ENCODE results near the gene SLC25A12.
"Not testable (repeated sequence)": the region's sequence is repeated elsewhere in the genome, so short reads cannot be mapped to it uniquely, and the experiment has no call there.

Gene SLC25A12

GRCh38 chr2:171822525-171823322, 71.3 kb downstream of the SLC25A12 start:
- no peak for DNase-seq

DNA sequence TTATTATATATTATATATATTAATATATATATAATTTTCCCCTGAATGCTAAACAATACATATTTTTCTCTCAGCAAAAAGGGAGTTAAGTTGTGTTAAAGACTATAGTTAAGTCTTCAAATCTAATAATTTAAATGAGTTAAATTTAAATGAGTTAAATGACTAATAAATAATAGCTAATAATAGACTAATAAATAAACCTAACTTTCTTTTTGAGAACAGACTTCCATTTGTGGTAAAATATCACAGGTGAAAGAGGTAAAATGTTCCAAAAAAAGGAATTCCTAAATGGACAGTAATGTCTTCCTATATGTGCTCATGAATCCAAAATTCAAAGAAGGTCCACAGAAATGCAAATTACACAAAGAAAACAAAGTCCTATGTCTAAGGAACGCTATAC, 74.6 kb downstream of the SLC25A12 start:
- DNase-seq: no peak

GRCh38 chr2:171814883-171815282, 79.2 kb downstream of the SLC25A12 start:
- DNase-seq: no peak

DNA sequence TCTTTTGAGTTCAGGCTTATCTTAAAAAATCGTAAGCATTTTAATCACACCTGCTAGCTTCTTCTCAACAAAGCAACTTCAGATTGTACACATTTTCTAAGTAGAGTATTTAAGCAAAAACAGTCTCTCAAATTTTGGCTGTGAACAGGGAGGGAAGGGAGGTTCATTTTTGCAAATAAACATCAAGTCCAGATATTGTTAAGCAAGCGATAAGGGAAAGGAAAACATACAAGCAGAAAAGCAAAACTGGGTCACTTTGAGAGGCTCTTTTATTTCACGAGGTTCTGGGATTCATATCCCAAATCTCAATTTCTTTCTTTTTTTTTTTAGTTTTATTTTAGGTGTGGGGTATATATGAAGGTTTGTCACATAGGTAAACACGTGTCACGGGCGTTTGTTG, 79.9 kb downstream of the SLC25A12 start:
- no peak for DNase-seq

- DNase-seq: no peak
Observed at GRCh38 chr2:171813729-171814128, 80.3 kb downstream of the SLC25A12 start.

DNA sequence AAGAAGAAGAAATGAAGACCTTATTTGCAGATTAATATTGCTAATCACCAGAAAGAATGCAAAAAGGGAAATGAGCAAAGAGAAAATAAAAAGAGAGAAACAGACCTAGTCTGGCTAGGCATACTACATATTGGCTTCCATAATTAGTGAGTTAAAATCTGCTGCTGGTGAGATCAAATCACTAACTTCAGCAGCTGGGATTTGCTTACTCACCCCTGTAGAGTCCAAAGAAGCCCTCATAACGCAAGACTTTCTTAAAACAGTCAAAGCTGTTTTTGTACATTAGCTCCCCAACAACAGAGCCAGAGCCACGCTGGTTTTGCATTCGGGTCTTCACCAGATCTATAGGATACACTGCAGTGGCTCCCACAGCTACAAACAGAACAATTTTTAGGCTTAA, 80.9 kb downstream of the SLC25A12 start:
- DNase-seq: no peak

DNA sequence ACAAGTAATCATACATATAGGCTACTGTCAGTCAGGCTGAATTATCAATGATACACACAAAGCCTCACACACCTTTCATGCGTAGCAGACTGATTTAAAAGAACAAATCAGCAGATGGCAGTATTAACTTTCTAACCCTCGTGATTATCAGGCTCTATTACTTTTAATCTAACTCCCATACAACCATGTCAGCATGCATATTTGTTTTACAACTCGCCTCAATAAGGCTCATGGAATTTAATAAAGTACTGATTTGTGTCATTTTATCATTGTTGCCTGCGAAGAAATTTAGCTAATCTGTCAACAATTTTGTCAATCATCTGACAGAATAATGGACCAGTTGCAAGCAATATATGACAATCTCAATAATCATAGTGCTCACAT, 82.8 kb downstream of the SLC25A12 start:
- DNase-seq: no peak

GRCh38 chr2:171810422-171811244, 83.4 kb downstream of the SLC25A12 start:
- no peak for DNase-seq

DNA sequence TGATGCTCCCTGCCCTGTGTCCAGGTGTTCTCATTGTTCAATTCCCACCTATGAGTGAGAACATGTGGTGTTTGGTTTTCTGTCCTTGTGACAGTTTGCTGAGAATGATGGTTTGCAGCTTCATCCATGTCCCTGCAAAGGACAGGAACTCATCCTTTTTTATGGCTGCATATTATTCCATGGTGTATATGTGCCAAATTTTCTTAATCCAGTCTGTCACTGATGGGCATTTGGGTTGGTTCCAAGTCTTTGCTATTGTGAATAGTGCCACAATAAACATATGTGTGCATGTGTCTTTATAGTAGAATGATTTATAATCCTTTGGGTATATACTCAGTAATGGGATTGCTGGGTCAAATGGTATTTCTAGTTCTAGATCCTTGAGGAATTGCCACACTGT, 85.2 kb downstream of the SLC25A12 start:
- DNase-seq: not testable (repeated sequence)

DNA sequence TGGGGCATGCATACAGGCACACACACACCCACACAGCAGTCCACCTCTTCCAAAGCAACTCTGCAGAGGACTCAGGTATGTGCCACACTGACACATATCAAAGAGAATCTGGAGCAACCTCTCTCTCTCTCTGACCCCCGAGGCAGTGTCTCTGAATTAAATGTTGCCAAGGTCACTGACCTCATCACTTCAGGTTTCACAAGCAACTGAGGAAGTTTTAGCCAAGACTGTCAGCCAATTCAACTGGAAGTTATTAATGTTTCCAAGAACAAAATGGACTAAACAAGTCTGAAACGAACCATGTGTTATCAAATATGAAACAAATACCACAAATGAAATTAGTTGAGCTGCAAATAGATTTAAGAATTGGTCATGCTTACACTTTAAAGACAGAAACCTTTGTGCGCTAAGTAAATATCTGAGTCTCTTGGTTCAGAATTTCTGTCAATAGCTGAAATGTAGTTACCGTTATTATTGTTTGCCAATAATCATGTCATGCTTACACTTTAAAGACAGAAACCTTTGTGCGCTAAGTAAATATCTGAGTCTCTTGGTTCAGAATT, 86.1 kb downstream of the SLC25A12 start:
- DNase-seq: no peak

DNA sequence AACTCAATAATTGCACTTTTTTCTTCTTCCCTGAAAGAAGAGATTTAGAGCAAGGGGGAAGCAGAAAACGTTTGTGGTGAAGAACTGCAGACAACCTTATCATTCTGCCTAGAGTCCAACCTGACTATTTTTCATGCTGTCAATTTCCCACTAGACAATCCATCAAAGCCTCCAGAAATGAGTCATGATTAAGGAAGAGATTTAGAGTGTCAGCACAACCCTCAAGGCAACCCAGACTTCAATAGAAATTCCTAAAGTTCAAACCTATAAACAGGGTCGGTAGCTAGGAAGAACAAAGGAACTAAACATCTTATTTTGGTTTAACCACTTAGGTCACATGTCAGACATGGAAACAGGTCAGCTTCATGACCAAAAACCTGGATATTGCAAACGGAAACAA, 86.9 kb downstream of the SLC25A12 start:
- no peak for DNase-seq

- no peak for DNase-seq
Observed at GRCh38 chr2:171804456-171804855, 89.6 kb downstream of the SLC25A12 start.

GRCh38 chr2:171803757-171804156, 90.3 kb downstream of the SLC25A12 start:
- no peak for DNase-seq

- no peak for DNase-seq
Observed at GRCh38 chr2:171800639-171801038, 93.4 kb downstream of the SLC25A12 start.

GRCh38 chr2:171798156-171798820, 95.8 kb downstream of the SLC25A12 start:
- no peak for DNase-seq

DNA sequence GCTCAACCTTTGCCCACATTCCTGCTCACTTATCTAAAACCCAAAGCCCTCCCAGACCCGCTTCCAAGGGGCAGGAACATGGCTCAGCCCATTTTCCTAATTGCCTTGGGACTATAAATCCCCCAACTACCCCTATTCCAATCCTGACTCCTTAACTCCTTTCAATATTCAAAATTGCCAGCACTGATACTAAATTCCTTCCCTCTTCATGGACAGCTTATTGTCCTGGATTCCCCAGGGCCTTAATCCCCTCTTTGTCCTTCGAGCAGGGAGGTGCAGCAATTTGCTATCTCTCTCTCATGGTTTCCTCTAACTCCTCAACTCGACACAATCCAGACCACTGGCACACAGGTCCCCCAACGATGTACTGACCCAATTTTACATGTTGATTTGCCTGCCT, 99.1 kb downstream of the SLC25A12 start:
- DNase-seq: no peak

DNA sequence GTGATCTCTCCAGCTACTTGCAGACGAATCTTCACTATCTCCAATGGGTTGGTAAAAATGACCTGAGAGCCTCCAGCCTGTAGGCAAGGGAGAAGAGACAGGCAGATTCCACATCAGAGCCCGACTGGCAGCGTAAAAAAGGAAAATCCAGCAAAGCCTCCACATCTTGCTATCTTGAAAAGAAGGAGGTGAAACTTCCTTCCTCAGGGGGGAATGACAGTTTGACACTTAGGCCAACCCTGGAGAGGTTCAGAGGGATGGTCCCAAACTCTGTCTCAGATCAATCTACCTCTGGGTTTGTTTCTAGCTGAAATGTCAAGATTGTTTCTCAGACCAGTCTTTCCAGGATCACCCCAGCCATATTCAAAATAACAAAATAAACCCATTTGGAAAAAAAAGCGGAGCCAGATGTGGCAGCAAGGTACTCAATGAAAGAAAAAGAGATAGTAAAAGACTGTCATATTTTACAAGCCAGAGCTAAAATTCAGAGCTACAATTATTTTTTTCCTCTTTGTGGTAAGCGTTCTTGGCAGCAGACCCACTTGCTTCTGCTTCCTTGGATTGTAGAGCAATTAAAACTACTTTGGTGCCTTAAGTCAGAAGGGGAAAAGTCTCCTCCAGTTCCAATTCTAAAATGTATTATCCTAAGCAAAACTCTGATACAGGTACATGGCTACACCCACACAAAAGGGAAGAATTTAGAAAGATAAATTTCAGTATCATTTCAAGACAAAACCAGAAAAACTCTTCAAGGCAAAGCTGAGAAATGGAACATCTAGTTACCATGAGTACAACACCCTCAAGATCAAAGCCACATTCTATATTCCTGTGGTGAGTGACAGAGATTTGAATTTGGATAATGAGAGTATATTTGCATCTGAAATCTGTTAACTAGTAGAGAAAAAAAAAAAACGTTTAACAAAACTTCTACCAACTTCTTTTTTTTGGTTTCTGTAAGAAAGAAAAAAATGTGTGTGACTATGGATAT, 100.1 kb downstream of the SLC25A12 start:
- no peak for DNase-seq

GRCh38 chr2:171792886-171793580, 101.0 kb downstream of the SLC25A12 start:
- no peak for DNase-seq

- no peak for DNase-seq
Observed at GRCh38 chr2:171792157-171792556, 101.9 kb downstream of the SLC25A12 start.

GRCh38 chr2:171791361-171791760, 102.7 kb downstream of the SLC25A12 start:
- no peak for DNase-seq

DNA sequence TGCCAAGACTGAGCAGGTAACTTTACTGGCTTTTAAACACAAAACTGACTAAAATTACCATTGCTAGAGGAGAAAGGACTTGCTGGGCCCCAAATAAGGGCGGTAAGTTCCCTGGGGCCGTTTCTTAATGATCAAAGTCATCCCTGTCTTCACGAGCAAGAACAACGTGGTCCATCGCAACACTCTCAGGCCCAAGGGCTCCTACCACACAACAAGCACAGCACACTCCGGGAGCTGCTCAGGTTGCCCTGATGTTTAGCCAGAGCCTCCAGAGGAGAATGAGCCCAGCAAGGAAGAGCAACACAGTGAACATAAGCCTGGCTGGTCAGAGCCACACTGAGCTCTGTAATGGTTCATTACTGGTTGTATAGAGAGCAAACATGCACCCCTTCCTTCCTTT, 104.1 kb downstream of the SLC25A12 start:
- DNase-seq: no peak
